ENCODE data around the gene DOCK10.

Gene DOCK10

DNA sequence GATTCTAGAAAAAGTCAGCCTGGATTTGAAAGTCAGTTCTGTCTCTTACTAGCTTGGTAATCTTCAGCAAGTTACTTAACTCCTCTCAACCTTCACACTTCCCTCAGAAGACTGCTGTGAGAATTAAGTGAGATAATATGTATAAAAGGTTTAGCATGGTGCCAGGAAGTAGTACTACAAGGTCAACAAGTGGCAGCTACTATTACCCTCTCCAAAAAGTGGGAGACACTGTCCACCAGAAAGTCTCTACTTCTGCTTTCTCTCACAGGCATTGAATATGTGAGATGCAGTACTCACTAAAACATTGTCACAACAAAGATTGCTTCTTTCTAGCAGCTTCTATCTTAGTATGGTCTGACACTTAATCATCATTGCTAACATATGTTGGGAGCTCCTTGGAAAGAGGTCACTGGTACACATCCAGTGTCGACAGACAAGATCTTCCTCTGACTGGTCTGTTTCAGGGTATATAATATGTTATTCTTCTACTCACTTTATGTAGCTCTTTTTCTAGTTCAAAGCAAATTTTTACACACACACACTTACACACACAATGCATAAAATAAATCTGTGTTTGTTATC is 47.9 kb downstream of the DOCK10 start:
- in situ Hi-C loops (cut with MboI; ENCODE audit: low sequenced_read_pairs, unreplicated experiment), result no loop called here
- DNase-seq (ENCODE audit: low spot score), result no peak
- TF ChIP-seq, protein P1, sequence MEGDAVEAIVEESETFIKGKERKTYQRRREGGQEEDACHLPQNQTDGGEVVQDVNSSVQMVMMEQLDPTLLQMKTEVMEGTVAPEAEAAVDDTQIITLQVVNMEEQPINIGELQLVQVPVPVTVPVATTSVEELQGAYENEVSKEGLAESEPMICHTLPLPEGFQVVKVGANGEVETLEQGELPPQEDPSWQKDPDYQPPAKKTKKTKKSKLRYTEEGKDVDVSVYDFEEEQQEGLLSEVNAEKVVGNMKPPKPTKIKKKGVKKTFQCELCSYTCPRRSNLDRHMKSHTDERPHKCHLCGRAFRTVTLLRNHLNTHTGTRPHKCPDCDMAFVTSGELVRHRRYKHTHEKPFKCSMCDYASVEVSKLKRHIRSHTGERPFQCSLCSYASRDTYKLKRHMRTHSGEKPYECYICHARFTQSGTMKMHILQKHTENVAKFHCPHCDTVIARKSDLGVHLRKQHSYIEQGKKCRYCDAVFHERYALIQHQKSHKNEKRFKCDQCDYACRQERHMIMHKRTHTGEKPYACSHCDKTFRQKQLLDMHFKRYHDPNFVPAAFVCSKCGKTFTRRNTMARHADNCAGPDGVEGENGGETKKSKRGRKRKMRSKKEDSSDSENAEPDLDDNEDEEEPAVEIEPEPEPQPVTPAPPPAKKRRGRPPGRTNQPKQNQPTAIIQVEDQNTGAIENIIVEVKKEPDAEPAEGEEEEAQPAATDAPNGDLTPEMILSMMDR (IDR thresholded peaks at IDR 0.05; ENCODE audit: borderline replicate concordance, control extremely low read depth, extremely low read depth, insufficient read depth, missing control alignments), result no peak

DNA sequence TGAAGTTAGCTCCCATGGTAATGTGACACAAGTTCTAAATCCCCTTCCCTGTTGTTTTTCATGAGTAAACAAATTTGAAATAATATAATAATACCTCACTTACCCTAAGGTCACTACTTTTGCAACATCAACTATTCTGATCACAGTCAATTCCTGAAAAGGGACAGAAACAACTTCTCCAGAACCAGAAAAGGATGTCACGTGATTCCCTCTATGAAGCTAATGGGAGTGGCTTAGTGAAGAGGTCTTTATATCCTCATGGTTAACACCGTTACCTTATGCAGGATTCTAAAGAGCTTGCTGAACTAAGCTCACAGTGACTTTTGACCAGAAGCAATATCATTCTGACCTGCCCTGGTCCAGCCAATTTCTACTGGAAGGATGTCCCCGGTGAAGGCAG is 51.6 kb downstream of the DOCK10 start:
- TF ChIP-seq, protein P1 (IDR thresholded peaks at IDR 0.05; ENCODE audit: borderline replicate concordance, control extremely low read depth, extremely low read depth, insufficient read depth, missing control alignments), result no peak
- no peak for DNase-seq (ENCODE audit: low spot score)
- in situ Hi-C loops (cut with MboI; ENCODE audit: low sequenced_read_pairs, unreplicated experiment), result no loop called here

DNA sequence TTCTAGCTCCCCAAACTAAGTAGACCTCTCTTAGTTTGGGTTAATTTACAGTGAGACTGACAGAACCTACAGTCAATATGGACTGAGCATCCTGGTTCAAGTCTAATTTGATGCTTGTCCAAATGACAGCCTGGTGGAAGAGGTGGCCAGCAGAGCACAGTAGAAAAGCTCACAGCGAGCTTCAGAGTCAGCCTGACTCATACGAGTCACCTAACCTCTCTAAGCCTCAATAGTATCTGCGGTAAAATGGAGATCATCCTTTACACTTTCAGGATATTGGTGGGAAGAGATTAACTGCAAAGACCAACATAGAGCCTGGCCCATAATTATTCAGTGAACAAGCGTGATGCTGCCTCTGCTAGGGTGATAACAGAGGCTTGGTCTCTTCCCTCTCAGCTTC is 54.5 kb downstream of the DOCK10 start:
- in situ Hi-C loops (cut with MboI; ENCODE audit: low sequenced_read_pairs, unreplicated experiment), result no loop called here
- TF ChIP-seq, protein P1 (IDR thresholded peaks at IDR 0.05; ENCODE audit: borderline replicate concordance, control extremely low read depth, extremely low read depth, insufficient read depth, missing control alignments), result no peak
- no peak for DNase-seq (ENCODE audit: low spot score)

DNA sequence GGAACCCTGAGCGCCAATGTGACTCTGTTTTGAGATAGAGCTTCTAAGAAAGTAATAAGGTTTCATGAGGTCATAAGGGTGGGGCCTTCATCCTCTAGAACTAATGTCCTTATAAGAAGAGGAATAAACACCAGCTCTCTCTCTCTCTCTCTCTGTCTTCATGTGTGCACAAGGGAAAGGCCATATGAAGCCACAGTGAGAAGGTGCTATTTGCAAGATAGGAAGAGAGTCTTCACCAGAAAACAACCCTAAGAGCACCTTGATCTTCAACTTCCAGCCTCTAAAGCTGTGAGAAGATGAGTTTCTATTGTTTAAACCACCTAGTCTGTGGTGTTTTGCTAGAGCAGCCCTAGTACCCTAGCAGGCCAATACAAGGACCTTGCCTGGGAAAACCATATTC is 55.8 kb downstream of the DOCK10 start:
- DNase-seq (ENCODE audit: low spot score), result no peak
- in situ Hi-C loops (cut with MboI; ENCODE audit: low sequenced_read_pairs, unreplicated experiment), result no loop called here
- TF ChIP-seq, protein P1 (IDR thresholded peaks at IDR 0.05; ENCODE audit: borderline replicate concordance, control extremely low read depth, extremely low read depth, insufficient read depth, missing control alignments), result no peak

DNA sequence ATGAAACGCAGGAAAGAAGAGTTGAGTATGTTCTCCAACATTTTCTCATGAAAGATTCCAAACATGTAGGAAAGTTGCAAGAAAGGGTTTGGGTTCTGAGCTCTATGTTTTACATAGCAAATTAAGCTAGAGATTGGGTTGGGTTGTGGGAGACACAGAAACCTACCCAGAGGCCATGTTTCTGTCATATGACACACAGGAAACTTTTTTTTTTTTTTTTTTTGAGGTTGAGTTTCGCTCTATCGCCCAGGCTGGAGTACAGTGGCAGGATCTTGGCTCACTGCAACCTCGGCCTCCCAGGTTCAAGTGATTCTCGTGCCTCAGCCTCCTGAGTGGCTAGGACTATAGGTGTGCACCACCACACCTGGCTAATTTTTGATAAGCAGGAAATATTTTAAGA is 57.6 kb downstream of the DOCK10 start:
- TF ChIP-seq, protein P1 (IDR thresholded peaks at IDR 0.05; ENCODE audit: borderline replicate concordance, control extremely low read depth, extremely low read depth, insufficient read depth, missing control alignments), result no peak
- no peak for DNase-seq (ENCODE audit: low spot score)
- in situ Hi-C loops (cut with MboI; ENCODE audit: low sequenced_read_pairs, unreplicated experiment), result no loop called here

DNA sequence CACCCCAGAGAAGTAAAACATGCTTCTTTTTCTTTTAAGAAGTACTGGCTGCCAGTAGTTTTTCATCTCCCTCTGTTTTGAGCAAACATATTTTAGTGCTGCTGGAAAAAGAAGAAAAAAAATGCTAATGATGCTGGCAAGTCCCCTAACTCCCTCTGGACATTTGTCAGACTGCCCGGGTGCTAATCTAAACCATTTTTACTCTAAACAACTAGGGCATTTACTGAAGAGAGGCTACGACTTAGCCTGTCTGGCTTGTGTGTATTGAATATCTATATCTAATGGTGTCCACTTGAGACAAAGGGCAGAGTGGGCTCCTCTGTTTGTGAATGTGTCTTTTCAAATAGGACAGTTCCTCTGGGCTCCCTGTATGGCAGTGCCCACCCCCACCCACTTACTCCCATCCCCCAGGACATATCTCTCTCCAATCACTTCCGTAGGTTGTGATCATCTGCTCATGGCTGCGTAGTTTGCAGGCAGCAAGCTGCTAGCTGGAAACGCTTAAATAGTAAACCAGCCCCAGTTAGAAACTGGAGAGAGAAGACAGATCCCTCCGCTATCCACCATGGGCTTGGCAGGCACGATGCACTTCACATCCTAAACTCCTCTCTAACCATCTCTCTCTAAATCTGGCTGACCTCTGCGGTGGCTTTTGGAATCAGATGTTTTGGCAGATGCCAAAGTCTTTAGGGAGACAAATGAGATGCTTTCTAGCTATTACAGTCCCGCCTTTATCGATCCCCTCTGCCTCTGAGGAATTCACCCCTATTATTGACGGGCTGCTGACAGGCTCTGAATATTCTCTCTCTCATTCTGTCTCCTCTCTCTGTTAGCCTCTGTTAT is 58.3 kb downstream of the DOCK10 start:
- in situ Hi-C loops (cut with MboI; ENCODE audit: low sequenced_read_pairs, unreplicated experiment), result no loop called here
- DNase-seq (ENCODE audit: low spot score), result no peak
- TF ChIP-seq, protein P1 (IDR thresholded peaks at IDR 0.05; ENCODE audit: borderline replicate concordance, control extremely low read depth, extremely low read depth, insufficient read depth, missing control alignments), result no peak
